IMR-90 (cell line): ENCODE measurements around the gene ZNRF3. TPM values are rescaled to one million over a fixed set of nuclear protein-coding genes. Genes with fewer than 3 reads are reported as not detected.

Experiments
- ATAC-seq: fragments of 200-7000 bp; cut with Tn5 transposase; 2 replicates; pipeline ENCODE4 v1.9.1; 2020; ENCODE audit warnings: low read depth, mild to moderate bottlenecking, moderate library complexity
- BruUV-seq: library from RNA; stranded (reverse); fragments of 400-500 nt; replicated peaks from 2 replicates; lab custom pipeline; 2021; lab: Mats Ljungman, UMichigan
- CTCF ChIA-PET: fragments of 300-600 bp; formaldehyde crosslinking; extraction: SDS; loops from one replicate; lab custom pipeline; 2021; ENCODE audit warnings: antibody characterized with exemption; lab: Yijun Ruan, JAX
- POLR2A ChIA-PET: fragments of 300-600 bp; sonication (Branson Sonifier 250); formaldehyde crosslinking; loops from one replicate; lab custom pipeline; 2022; ENCODE audit warnings: antibody characterized with exemption; ENCODE audit not compliant: unreplicated experiment; lab: Charles Lee
- DNase-seq: peaks from one replicate; pipeline ENCODE4 v3.0.0; 2013
- H2AFZ ChIP-seq: replicated peaks from 2 replicates; pipeline ENCODE3; 2013; ENCODE audit warnings: low read length, mild to moderate bottlenecking; ENCODE audit not compliant: poor library complexity
- H2AK5ac ChIP-seq: 2 replicates; pipeline ENCODE4 v1.6.1; 2013; ENCODE audit warnings: low read depth, low read length, inconsistent platforms
- H2AK9ac ChIP-seq: replicated peaks from 2 replicates; pipeline ENCODE3; 2013; ENCODE audit warnings: mild to moderate bottlenecking, low read depth, low read length, moderate library complexity; ENCODE audit not compliant: poor library complexity
- H2BK120ac ChIP-seq: 2 replicates; pipeline ENCODE4 v1.6.1; 2013; ENCODE audit warnings: low read depth, low read length, inconsistent platforms
- H2BK15ac ChIP-seq: 3 replicates; pipeline ENCODE4 v1.6.1; 2013; ENCODE audit warnings: low read depth, low read length, inconsistent platforms
- H2BK20ac ChIP-seq: 2 replicates; pipeline ENCODE4 v1.6.1; 2013; ENCODE audit warnings: low read depth, mild to moderate bottlenecking, inconsistent platforms, low read length, moderate library complexity
- H2BK5ac ChIP-seq: 2 replicates; pipeline ENCODE4 v1.6.1; 2013; ENCODE audit warnings: mild to moderate bottlenecking, low read depth, low read length, inconsistent platforms; ENCODE audit not compliant: poor library complexity, severe bottlenecking
- H3K14ac ChIP-seq: replicated peaks from 2 replicates; pipeline ENCODE4 v1.6.1; 2013; ENCODE audit warnings: low read depth, low read length, inconsistent platforms
- H3K18ac ChIP-seq: 2 replicates; pipeline ENCODE4 v1.6.1; 2013; ENCODE audit warnings: low read depth, low read length, control low read depth
- H3K23ac ChIP-seq: 2 replicates; pipeline ENCODE4 v1.6.1; 2013; ENCODE audit warnings: low read depth, low read length, inconsistent platforms
- H3K27ac ChIP-seq: 2 replicates; pipeline ENCODE4 v1.5.1; 2013; ENCODE audit warnings: mild to moderate bottlenecking, control low read depth, low read length; ENCODE audit not compliant: insufficient read depth
- H3K27me3 ChIP-seq: 2 replicates; pipeline ENCODE4 v1.6.1; 2013; ENCODE audit warnings: low read length; ENCODE audit not compliant: control insufficient read depth, insufficient read depth
- H3K36me3 ChIP-seq: 2 replicates; pipeline ENCODE4 v1.6.1; 2013; ENCODE audit warnings: low read length, mixed read lengths; ENCODE audit not compliant: control insufficient read depth, insufficient read depth
- H3K4ac ChIP-seq: 2 replicates; pipeline ENCODE4 v1.6.1; 2013; ENCODE audit warnings: low read depth, low read length, inconsistent platforms
- H3K4me1 ChIP-seq: 2 replicates; pipeline ENCODE4 v1.6.1; 2013; ENCODE audit warnings: low read length, mixed read lengths; ENCODE audit not compliant: control insufficient read depth, insufficient read depth
- H3K4me2 ChIP-seq: 2 replicates; pipeline ENCODE4 v1.6.1; 2013; ENCODE audit warnings: low read depth, mild to moderate bottlenecking, control low read depth, low read length, moderate library complexity
- H3K4me3 ChIP-seq: 2 replicates; pipeline ENCODE4 v1.5.1; 2013; ENCODE audit warnings: low read depth, mild to moderate bottlenecking, control low read depth, low read length, moderate library complexity; ENCODE audit not compliant: insufficient read depth
- H3K56ac ChIP-seq: 2 replicates; pipeline ENCODE4 v1.6.1; 2013; ENCODE audit warnings: low read length, inconsistent platforms; ENCODE audit not compliant: insufficient read depth; ENCODE audit errors: extremely low read depth
- H3K79me1 ChIP-seq, 2 experiments: 2 replicates each; pipeline ENCODE4 v1.6.1; 2013; ENCODE audit warnings: low read length in 2 of 2, inconsistent platforms in 1 of 2, low read depth in 1 of 2
- H3K9ac ChIP-seq: 2 replicates; pipeline ENCODE4 v1.6.1; 2013; ENCODE audit warnings: low read depth, low read length, control low read depth
- H3K9me1 ChIP-seq: 2 replicates; pipeline ENCODE4 v1.6.1; 2013; ENCODE audit warnings: low read length, inconsistent platforms; ENCODE audit not compliant: insufficient read depth
- H3K9me3 ChIP-seq: 2 replicates; pipeline ENCODE4 v1.6.1; 2013; ENCODE audit warnings: low read length; ENCODE audit not compliant: control insufficient read depth, insufficient read depth
- H4K20me1 ChIP-seq: 2 replicates; pipeline ENCODE4 v1.6.1; 2013; ENCODE audit warnings: low read length, inconsistent platforms; ENCODE audit not compliant: insufficient read depth
- H4K5ac ChIP-seq: 2 replicates; pipeline ENCODE4 v1.6.1; 2013; ENCODE audit warnings: mild to moderate bottlenecking, low read depth, low read length, control low read depth
- H4K8ac ChIP-seq, 2 experiments: 2 replicates each; pipeline ENCODE4 v1.6.1; 2013; ENCODE audit warnings: low read depth in 2 of 2, low read length in 2 of 2, control low read depth in 1 of 2, inconsistent platforms in 1 of 2
- H4K91ac ChIP-seq: 2 replicates; pipeline ENCODE4 v1.6.1; 2013; ENCODE audit warnings: low read depth, low read length, inconsistent platforms; ENCODE audit not compliant: insufficient read depth
- BHLHE40 ChIP-seq: fragments of 150-350 bp; IDR thresholded peaks from 2 replicates; pipeline ENCODE4 v1.6.1; 2016; ENCODE audit warnings: mild to moderate bottlenecking, low read depth, low read length
- CEBPB ChIP-seq: IDR thresholded peaks from 2 replicates; pipeline ENCODE4 v1.6.1; 2012; ENCODE audit warnings: low read depth, low read length, improper control_type of control experiment
- CHD1 ChIP-seq: IDR thresholded peaks from 2 replicates; pipeline ENCODE4 v1.6.1; 2012; ENCODE audit warnings: low read depth, low read length, improper control_type of control experiment
- FOS ChIP-seq: fragments of 150-350 bp; IDR thresholded peaks from 2 replicates; pipeline ENCODE4 v1.6.1; 2016; ENCODE audit warnings: low read depth, low read length
- MAFK ChIP-seq: IDR thresholded peaks from 2 replicates; pipeline ENCODE4 v1.6.1; 2012; ENCODE audit warnings: low read depth, low read length, improper control_type of control experiment
- MAZ ChIP-seq: IDR thresholded peaks from 2 replicates; pipeline ENCODE4 v1.6.1; 2012; ENCODE audit warnings: low read depth, mild to moderate bottlenecking, low read length, improper control_type of control experiment, moderate library complexity, borderline replicate concordance
- MXI1 ChIP-seq: IDR thresholded peaks from 2 replicates; pipeline ENCODE4 v1.6.1; 2012; ENCODE audit warnings: low read depth, mild to moderate bottlenecking, low read length, moderate library complexity, borderline replicate concordance
- NFE2L2 ChIP-seq: fragments of 150-350 bp; IDR thresholded peaks from 2 replicates; pipeline ENCODE4 v1.6.1; 2016; ENCODE audit warnings: low read depth, mild to moderate bottlenecking, low read length
- POLR2A ChIP-seq: IDR thresholded peaks from 2 replicates; pipeline ENCODE4 v1.6.1; 2012; ENCODE audit warnings: mild to moderate bottlenecking, low read depth, low read length
- RAD21 ChIP-seq: IDR thresholded peaks from 2 replicates; pipeline ENCODE4 v1.6.1; 2012; ENCODE audit warnings: low read length, improper control_type of control experiment
- RCOR1 ChIP-seq: IDR thresholded peaks from 2 replicates; pipeline ENCODE4 v1.6.1; 2012; ENCODE audit warnings: mild to moderate bottlenecking, low read length, improper control_type of control experiment; ENCODE audit not compliant: insufficient replicate concordance
- RFX5 ChIP-seq: IDR thresholded peaks from 2 replicates; pipeline ENCODE4 v1.8.0; 2012; ENCODE audit warnings: low read depth, mild to moderate bottlenecking, low read length, moderate library complexity
- SMC3 ChIP-seq: fragments of 150-350 bp; IDR thresholded peaks from 2 replicates; pipeline ENCODE4 v1.6.1; 2016; ENCODE audit warnings: low read depth, mild to moderate bottlenecking, antibody characterized with exemption, low read length, moderate library complexity
- WGBS, 2 experiments: methylation state at CpG; one replicate each; pipeline versions ENCODE4 v1.1.5 to v1.1.7; 2013; ENCODE audit warnings: missing lambda C conversion rate in 2 of 2; ENCODE audit not compliant: insufficient read length in 1 of 2; ENCODE audit errors: extremely low coverage in 2 of 2; 5-methylcytosine and 5-hydroxymethylcytosine counted together
- dilution Hi-C: fragments of 300-500 bp; cut with HindIII; formaldehyde crosslinking; loops from one replicate; pipeline ENCODE4 v1.14.3; 2018; ENCODE audit warnings: low sequenced_read_pairs; ENCODE audit not compliant: unreplicated experiment
- in situ Hi-C: fragments of 300-500 bp; cut with MboI; formaldehyde crosslinking; loops from 3 replicates; pipeline ENCODE4 v1.14.3; 2019; ENCODE audit warnings: low sequenced_read_pairs, inconsistent platforms, mixed read lengths
- intact Hi-C: fragments of 100-400 bp; cut with micrococcal nuclease; formaldehyde crosslinking; loops from 2 replicates; pipeline ENCODE4 v1.10.0; 2022
- polyA plus RNA-seq, 3 experiments: library from polyadenylated mRNA; depleted of rRNA; stranded (reverse); fragments of >200 nt; gene quantifications; 2 replicates each; pipeline ENCODE4 v1.2.3, GENCODE V29; 2012; ENCODE audit warnings: low replicate concordance in 1 of 3
- total RNA-seq: library from RNA; depleted of rRNA; stranded (reverse); fragments of >200 nt; gene quantifications from 2 replicates; pipeline ENCODE4 v1.2.3, GENCODE V29; 2012
- TF ChIP-seq, protein P1 (sequence below): fragments of 150-350 bp; IDR thresholded peaks from 2 replicates; pipeline ENCODE4 v1.6.1; 2017; ENCODE audit warnings: mild to moderate bottlenecking, antibody characterized with exemption, low read length, low read depth
- TF ChIP-seq, protein P2 (sequence below): fragments of 150-350 bp; IDR thresholded peaks from 2 replicates; pipeline ENCODE4 v1.6.1; 2016; ENCODE audit warnings: low read depth, mild to moderate bottlenecking, low read length, moderate library complexity, borderline replicate concordance
- TF ChIP-seq, protein P3 (sequence below): conservative IDR thresholded peaks from 2 replicates; pipeline ENCODE4 v1.5.1; 2012; ENCODE audit warnings: mild to moderate bottlenecking, low read depth, low read length, improper control_type of control experiment

The ZNRF3 gene
- total and polyA plus RNA-seq, 2 of the 4 experiments (the other 2 are of a cell fraction), result 1.4 to 2.4 TPM

DNA sequence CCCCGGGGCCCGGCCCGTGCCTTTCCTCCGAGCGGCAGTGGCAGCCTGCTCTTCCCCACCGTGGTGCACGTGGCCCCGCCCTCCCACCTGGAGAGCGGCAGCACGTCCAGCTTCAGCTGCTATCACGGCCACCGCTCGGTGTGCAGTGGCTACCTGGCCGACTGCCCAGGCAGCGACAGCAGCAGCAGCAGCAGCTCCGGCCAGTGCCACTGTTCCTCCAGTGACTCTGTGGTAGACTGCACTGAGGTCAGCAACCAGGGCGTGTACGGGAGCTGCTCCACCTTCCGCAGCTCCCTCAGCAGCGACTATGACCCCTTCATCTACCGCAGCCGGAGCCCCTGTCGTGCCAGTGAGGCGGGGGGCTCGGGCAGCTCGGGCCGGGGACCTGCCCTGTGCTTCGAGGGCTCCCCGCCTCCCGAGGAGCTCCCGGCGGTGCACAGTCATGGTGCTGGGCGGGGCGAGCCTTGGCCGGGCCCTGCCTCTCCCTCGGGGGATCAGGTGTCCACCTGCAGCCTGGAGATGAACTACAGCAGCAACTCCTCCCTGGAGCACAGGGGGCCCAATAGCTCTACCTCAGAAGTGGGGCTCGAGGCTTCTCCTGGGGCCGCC lies 166.4 kb downstream of the ZNRF3 start:
- in situ Hi-C loops, result loop anchor here (10.0 kb wide), 1 partner anchor 195 kb away; no protein-coding TSS in a partner anchor
- CTCF ChIA-PET, result no interaction called here
- H4K20me1 ChIP-seq, result peaks cover 2% of the 10 kb centered on the region

More for the DNA sequence above, 166.4 kb downstream of the ZNRF3 start:
- H4K91ac ChIP-seq, result no peak overlapping the region
- no peak overlapping the region for H2BK5ac ChIP-seq
- H3K9ac ChIP-seq, result no peak overlapping the region
- H3K36me3 ChIP-seq, result peaks cover 17% of the 10 kb centered on the region
- H3K4me2 ChIP-seq, result no peak overlapping the region
- dilution Hi-C loops, result no loop called here
- no peak overlapping the region for H3K4me3 ChIP-seq
- TF ChIP-seq BHLHE40 (no peak), RFX5 (no peak), CEBPB (no peak), RAD21 (no peak), CHD1 (no peak), POLR2A (no peak), NFE2L2 (no peak), RCOR1 (no peak), MXI1 (no peak), FOS (no peak), MAZ (no peak), MAFK (no peak), SMC3 (no peak)
- TF ChIP-seq, protein P1, sequence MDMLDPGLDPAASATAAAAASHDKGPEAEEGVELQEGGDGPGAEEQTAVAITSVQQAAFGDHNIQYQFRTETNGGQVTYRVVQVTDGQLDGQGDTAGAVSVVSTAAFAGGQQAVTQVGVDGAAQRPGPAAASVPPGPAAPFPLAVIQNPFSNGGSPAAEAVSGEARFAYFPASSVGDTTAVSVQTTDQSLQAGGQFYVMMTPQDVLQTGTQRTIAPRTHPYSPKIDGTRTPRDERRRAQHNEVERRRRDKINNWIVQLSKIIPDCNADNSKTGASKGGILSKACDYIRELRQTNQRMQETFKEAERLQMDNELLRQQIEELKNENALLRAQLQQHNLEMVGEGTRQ, result no peak
- TF ChIP-seq, protein P2, sequence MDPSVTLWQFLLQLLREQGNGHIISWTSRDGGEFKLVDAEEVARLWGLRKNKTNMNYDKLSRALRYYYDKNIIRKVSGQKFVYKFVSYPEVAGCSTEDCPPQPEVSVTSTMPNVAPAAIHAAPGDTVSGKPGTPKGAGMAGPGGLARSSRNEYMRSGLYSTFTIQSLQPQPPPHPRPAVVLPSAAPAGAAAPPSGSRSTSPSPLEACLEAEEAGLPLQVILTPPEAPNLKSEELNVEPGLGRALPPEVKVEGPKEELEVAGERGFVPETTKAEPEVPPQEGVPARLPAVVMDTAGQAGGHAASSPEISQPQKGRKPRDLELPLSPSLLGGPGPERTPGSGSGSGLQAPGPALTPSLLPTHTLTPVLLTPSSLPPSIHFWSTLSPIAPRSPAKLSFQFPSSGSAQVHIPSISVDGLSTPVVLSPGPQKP, result no peak
- TF ChIP-seq, protein P3, sequence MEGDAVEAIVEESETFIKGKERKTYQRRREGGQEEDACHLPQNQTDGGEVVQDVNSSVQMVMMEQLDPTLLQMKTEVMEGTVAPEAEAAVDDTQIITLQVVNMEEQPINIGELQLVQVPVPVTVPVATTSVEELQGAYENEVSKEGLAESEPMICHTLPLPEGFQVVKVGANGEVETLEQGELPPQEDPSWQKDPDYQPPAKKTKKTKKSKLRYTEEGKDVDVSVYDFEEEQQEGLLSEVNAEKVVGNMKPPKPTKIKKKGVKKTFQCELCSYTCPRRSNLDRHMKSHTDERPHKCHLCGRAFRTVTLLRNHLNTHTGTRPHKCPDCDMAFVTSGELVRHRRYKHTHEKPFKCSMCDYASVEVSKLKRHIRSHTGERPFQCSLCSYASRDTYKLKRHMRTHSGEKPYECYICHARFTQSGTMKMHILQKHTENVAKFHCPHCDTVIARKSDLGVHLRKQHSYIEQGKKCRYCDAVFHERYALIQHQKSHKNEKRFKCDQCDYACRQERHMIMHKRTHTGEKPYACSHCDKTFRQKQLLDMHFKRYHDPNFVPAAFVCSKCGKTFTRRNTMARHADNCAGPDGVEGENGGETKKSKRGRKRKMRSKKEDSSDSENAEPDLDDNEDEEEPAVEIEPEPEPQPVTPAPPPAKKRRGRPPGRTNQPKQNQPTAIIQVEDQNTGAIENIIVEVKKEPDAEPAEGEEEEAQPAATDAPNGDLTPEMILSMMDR, result no peak
- H3K27ac ChIP-seq, result no peak overlapping the region
- H3K56ac ChIP-seq, result no peak overlapping the region
- BruUV-seq, result no TSS peak
- H3K23ac ChIP-seq, result no peak overlapping the region
- no peak overlapping the region for H3K18ac ChIP-seq
- POLR2A ChIA-PET, result no interaction called here
- no peak overlapping the region for H3K4ac ChIP-seq
- H2AK9ac ChIP-seq, result no peak overlapping the region
- H2BK20ac ChIP-seq, result no peak overlapping the region
- no peak overlapping the region for H3K14ac ChIP-seq
- H3K27me3 ChIP-seq, result no peaks in the 10 kb centered on the region
- H3K79me1 ChIP-seq, result no peaks in the 10 kb centered on the region
- ATAC-seq (no peak), DNase-seq (no peak)
- no peak overlapping the region for H2BK120ac ChIP-seq
- H4K5ac ChIP-seq, result no peak overlapping the region
- H2AFZ ChIP-seq, result no peak overlapping the region
- H2BK15ac ChIP-seq, result no peak overlapping the region
- H3K4me1 ChIP-seq, result peaks cover 1% of the 10 kb centered on the region; the same call in 1 of the 2 replicates
- H4K8ac ChIP-seq, result no peak overlapping the region
- H2AK5ac ChIP-seq, result no peak overlapping the region
- H3K9me1 ChIP-seq, result peaks cover 10% of the 10 kb centered on the region; the same call in 1 of the 2 replicates
- H3K9me3 ChIP-seq, result no peaks in the 10 kb centered on the region
- intact Hi-C loops, result no loop called here
- 92% methylated on average over 17 of the region's 38 CpGs; no CpG with 5 or more reads in 1 of the 2 experiments for WGBS, 2 experiments
